Body of pancreas (tissue), 4 donors: ENCODE results near the gene HDDC3.

Experiments used
- POLR2A ChIP-seq, 3 donors: fragments of 450-650 bp; IDR thresholded peaks; one replicate each; pipeline ENCODE4 v1.6.1; 2016; ENCODE audit warnings: antibody characterized with exemption in 3 of 3, mild to moderate bottlenecking in 2 of 3
- TF ChIP-seq, protein P1 (sequence below), 7 experiments: fragments of 450-650 bp in 4 of 7; fragments of 200-600 bp in 3 of 7; sonication (generic) in 3 of 7; IDR thresholded peaks; one replicate each; pipeline ENCODE4 v1.5.1; 2016 to 2019; ENCODE audit warnings: antibody characterized with exemption in 7 of 7

DNA sequence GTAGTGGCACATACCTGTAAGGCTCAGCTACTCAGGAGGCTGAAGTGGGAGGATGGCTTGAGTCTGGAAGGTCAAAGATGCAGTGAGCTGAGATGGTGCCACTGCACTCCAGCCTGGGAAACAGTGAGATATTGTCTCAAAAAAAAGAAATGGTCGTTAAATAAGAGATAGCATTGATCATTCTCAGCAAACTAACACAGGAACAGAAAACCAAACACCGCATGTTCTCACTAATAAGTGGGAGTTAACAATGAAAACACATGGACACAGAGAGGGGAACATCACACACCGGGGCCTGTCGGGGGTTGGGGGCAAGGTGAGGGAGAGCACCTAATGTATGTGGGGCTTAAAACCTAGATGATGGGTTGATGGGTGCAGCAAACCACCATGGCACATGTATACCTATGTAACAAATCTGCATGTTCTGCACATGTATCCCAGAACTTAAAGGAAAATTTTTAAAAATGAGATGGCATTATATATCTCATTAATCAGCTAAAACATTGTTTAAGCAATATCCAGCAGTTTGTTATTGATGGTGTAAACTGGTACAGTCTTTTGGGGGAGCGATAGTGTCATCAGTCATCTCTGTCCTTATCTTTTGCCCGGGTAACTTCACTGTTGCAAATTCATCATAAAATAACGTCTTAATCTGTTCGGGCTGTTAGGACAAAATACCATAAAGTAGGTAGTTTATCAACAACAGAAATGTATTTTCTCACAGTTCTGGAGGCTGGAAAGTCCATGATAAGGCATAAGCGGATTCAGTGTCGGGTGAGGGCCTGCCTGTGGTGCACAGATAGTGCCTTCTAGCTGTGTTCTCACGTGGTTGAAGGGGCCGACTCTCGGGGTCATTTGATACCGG lies 30.9 kb downstream of the HDDC3 start:
- TF ChIP-seq, protein P1, sequence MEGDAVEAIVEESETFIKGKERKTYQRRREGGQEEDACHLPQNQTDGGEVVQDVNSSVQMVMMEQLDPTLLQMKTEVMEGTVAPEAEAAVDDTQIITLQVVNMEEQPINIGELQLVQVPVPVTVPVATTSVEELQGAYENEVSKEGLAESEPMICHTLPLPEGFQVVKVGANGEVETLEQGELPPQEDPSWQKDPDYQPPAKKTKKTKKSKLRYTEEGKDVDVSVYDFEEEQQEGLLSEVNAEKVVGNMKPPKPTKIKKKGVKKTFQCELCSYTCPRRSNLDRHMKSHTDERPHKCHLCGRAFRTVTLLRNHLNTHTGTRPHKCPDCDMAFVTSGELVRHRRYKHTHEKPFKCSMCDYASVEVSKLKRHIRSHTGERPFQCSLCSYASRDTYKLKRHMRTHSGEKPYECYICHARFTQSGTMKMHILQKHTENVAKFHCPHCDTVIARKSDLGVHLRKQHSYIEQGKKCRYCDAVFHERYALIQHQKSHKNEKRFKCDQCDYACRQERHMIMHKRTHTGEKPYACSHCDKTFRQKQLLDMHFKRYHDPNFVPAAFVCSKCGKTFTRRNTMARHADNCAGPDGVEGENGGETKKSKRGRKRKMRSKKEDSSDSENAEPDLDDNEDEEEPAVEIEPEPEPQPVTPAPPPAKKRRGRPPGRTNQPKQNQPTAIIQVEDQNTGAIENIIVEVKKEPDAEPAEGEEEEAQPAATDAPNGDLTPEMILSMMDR (IDR thresholded peaks at IDR 0.05): no peak
- no peak for TF ChIP-seq POLR2A (IDR thresholded peaks at IDR 0.05)
